ENCODE results near the gene RRP8.

Gene RRP8

GRCh38 chr11:6568191-6568918, 35.1 kb downstream of the RRP8 start:
- DNase-seq (ENCODE audit: low read depth) = peak; percentile 65

GRCh38 chr11:6567371-6567745, 36.1 kb downstream of the RRP8 start:
- DNase-seq (ENCODE audit: low read depth) = no peak

- no peak for DNase-seq (ENCODE audit: low read depth)
These were observed 36.6 kb downstream of the RRP8 start for GRCh38 chr11:6566704-6567370.

- no peak for DNase-seq (ENCODE audit: low read depth)
These were observed 37.3 kb downstream of the RRP8 start for GRCh38 chr11:6565988-6566703.

- no peak for DNase-seq (ENCODE audit: low read depth)
These were observed 38.1 kb downstream of the RRP8 start for GRCh38 chr11:6565325-6565724.

GRCh38 chr11:6563667-6564066, 39.7 kb downstream of the RRP8 start:
- no peak for DNase-seq (ENCODE audit: low read depth)

GRCh38 chr11:6563121-6563619, 40.2 kb downstream of the RRP8 start:
- DNase-seq (ENCODE audit: low read depth) = no peak

- DNase-seq (ENCODE audit: low read depth) = no peak
These were observed 42.1 kb downstream of the RRP8 start for GRCh38 chr11:6561288-6561687.

GRCh38 chr11:6559369-6559768, 44.0 kb downstream of the RRP8 start:
- no peak for DNase-seq (ENCODE audit: low read depth)

- no peak for DNase-seq (ENCODE audit: low read depth)
These were observed 45.4 kb downstream of the RRP8 start for GRCh38 chr11:6557761-6558674.

- DNase-seq (ENCODE audit: low read depth) = no peak
These were observed 46.4 kb downstream of the RRP8 start for GRCh38 chr11:6557063-6557462.

- DNase-seq (ENCODE audit: low read depth) = no peak
These were observed 47.1 kb downstream of the RRP8 start for GRCh38 chr11:6556139-6556949.

- no peak for DNase-seq (ENCODE audit: low read depth)
These were observed 48.3 kb downstream of the RRP8 start for GRCh38 chr11:6554828-6555706.

GRCh38 chr11:6553634-6554033, 49.8 kb downstream of the RRP8 start:
- DNase-seq (ENCODE audit: low read depth) = no peak

- no peak for DNase-seq (ENCODE audit: low read depth)
These were observed 54.8 kb downstream of the RRP8 start for GRCh38 chr11:6548641-6549040.

- DNase-seq (ENCODE audit: low read depth) = no peak
These were observed 55.3 kb downstream of the RRP8 start for GRCh38 chr11:6548121-6548520.

GRCh38 chr11:6547177-6547576, 56.2 kb downstream of the RRP8 start:
- no peak for DNase-seq (ENCODE audit: low read depth)

GRCh38 chr11:6546735-6547134, 56.7 kb downstream of the RRP8 start:
- DNase-seq (ENCODE audit: low read depth) = no peak

- no peak for DNase-seq (ENCODE audit: low read depth)
These were observed 57.4 kb downstream of the RRP8 start for GRCh38 chr11:6545917-6546605.

All from fibroblast of gingiva (primary cell).